GM21717 (cell line): Measurements from ENCODE around the gene DIP2C.
"Not testable (repeated sequence)": the region's sequence is repeated elsewhere in the genome, so short reads cannot be mapped to it uniquely, and the experiment has no call there.

ENCODE experiments used
- ATAC-seq: cut with Tn5 transposase; IDR thresholded peaks from one replicate; pipeline ENCODE4 v1.9.1; 2021; ENCODE audit warnings: mild to moderate bottlenecking, moderate library complexity; ENCODE audit not compliant: unreplicated experiment

Gene DIP2C

GRCh38 chr10:600876-601659 lies 88.4 kb downstream of the DIP2C start:
- ATAC-seq = no peak

- no peak for ATAC-seq
Measured at GRCh38 chr10:600234-600633, 89.2 kb downstream of the DIP2C start.

- ATAC-seq = no peak
Measured at GRCh38 chr10:599767-600166, 89.7 kb downstream of the DIP2C start.

GRCh38 chr10:598415-599170 lies 90.9 kb downstream of the DIP2C start:
- ATAC-seq = no peak

- no peak for ATAC-seq
Measured at GRCh38 chr10:597976-598375, 91.5 kb downstream of the DIP2C start.

- no peak for ATAC-seq
Measured at GRCh38 chr10:596725-597345, 92.6 kb downstream of the DIP2C start.

- ATAC-seq = not testable (repeated sequence)
Measured at GRCh38 chr10:596131-596530, 93.3 kb downstream of the DIP2C start.

- ATAC-seq = no peak
Measured at GRCh38 chr10:595473-595872, 94.0 kb downstream of the DIP2C start.

- no peak for ATAC-seq
Measured at GRCh38 chr10:594584-595270, 94.7 kb downstream of the DIP2C start.

- ATAC-seq = no peak
Measured at GRCh38 chr10:593901-594457, 95.5 kb downstream of the DIP2C start.

GRCh38 chr10:593421-593820 lies 96.0 kb downstream of the DIP2C start:
- no peak for ATAC-seq

GRCh38 chr10:593016-593415 lies 96.5 kb downstream of the DIP2C start:
- no peak for ATAC-seq

GRCh38 chr10:591646-592045 lies 97.8 kb downstream of the DIP2C start:
- no peak for ATAC-seq

- ATAC-seq = no peak
Measured at GRCh38 chr10:590721-591120, 98.7 kb downstream of the DIP2C start.

GRCh38 chr10:589961-590680 lies 99.3 kb downstream of the DIP2C start:
- ATAC-seq = no peak

- ATAC-seq = no peak
Measured at GRCh38 chr10:588246-589165, 101.0 kb downstream of the DIP2C start.

GRCh38 chr10:586716-587115 lies 102.8 kb downstream of the DIP2C start:
- ATAC-seq = no peak

- ATAC-seq = no peak
Measured at GRCh38 chr10:586151-586550, 103.3 kb downstream of the DIP2C start.

GRCh38 chr10:585502-585901 lies 104.0 kb downstream of the DIP2C start:
- ATAC-seq = no peak
